Mesodermal cell (in vitro differentiated cells): ENCODE data around the gene RIIAD1.
"Not testable (repeated sequence)": the region's sequence is repeated elsewhere in the genome, so short reads cannot be mapped to it uniquely, and the experiment has no call there.

ENCODE experiments used
- H3K27ac ChIP-seq: 2 replicates; pipeline ENCODE4 v1.7.0; 2013; ENCODE audit warnings: mild to moderate bottlenecking, low read depth, low read length, moderate library complexity; ENCODE audit not compliant: severe bottlenecking
- H3K36me3 ChIP-seq: 2 replicates; pipeline ENCODE4 v1.7.1; 2013; ENCODE audit warnings: mild to moderate bottlenecking, low read length, moderate library complexity; ENCODE audit not compliant: control insufficient read depth, insufficient read depth
- H3K4me1 ChIP-seq: one replicate; pipeline ENCODE4 v1.7.1; 2013; ENCODE audit warnings: mild to moderate bottlenecking, low read length; ENCODE audit not compliant: insufficient read depth, control insufficient read depth, poor library complexity, severe bottlenecking
- H3K4me3 ChIP-seq: 2 replicates; pipeline ENCODE4 v1.7.0; 2013; ENCODE audit warnings: low read length, control low read depth, mild to moderate bottlenecking; ENCODE audit not compliant: insufficient read depth, poor library complexity, severe bottlenecking; ENCODE audit errors: extremely low read depth
- H3K9me3 ChIP-seq: 2 replicates; pipeline ENCODE4 v1.7.1; 2013; ENCODE audit warnings: mild to moderate bottlenecking, low read length, moderate library complexity; ENCODE audit not compliant: control insufficient read depth
- WGBS, 2 experiments: methylation state at CpG; one replicate each; pipeline ENCODE4 v1.1.5; 2013; ENCODE audit warnings: missing lambda C conversion rate in 2 of 2; ENCODE audit not compliant: insufficient coverage in 2 of 2; 5-methylcytosine and 5-hydroxymethylcytosine counted together

The RIIAD1 gene

DNA sequence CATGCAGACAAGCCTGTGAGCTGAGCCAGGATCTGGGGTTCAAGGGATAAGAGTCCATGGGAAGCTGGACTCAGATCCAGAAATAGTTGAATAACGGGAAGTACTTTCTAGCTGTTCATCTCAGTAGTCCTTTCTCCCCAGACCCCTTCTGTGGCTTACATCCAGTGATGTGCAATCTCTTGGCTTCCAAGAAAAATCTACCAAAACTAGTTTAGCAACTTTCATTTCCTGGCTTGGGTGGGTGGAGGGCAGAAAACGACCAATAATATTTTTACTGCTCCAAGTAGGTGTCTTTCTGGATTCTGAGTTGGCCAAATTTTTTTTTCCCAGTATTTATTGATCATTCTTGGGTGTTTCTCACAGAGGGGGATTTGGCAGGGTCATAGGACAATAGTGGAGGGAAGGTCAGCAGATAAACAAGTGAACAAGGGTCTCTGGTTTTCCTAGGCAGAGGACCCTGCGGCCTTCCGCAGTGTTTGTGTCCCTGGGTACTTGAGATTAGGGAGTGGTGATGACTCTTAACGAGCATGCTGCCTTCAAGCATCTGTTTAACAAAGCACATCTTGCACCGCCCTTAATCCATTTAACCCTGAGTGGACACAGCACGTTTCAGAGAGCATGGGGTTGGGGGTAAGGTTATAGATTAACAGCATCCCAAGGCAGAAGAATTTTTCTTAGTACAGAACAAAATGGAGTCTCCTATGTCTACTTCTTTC, 47.2 kb downstream of the RIIAD1 start:
- not testable (repeated sequence) for H3K4me1 ChIP-seq, H3K4me3 ChIP-seq, H3K27ac ChIP-seq, H3K9me3 ChIP-seq, H3K36me3 ChIP-seq
- WGBS, 2 experiments = 83 to 100% methylated on average over 1 of the region's 7 CpGs

- H3K27ac ChIP-seq, H3K9me3 ChIP-seq, H3K4me3 ChIP-seq, H3K36me3 ChIP-seq, H3K4me1 ChIP-seq: not testable (repeated sequence)
- 89 to 92% methylated on average over 12 to 14 of the region's 34 CpGs for WGBS, 2 experiments
Observed at GRCh38 chr1:151769270-151769669, 47.9 kb downstream of the RIIAD1 start.

GRCh38 chr1:151773702-151774101, 52.4 kb downstream of the RIIAD1 start:
- Histone ChIP-seq H3K4me3 (no peak overlapping the region), H3K4me1 (no peaks in the 10 kb centered on the region), H3K36me3 (peaks cover 30% of the 10 kb centered on the region), H3K9me3 (peaks cover 3% of the 10 kb centered on the region), H3K27ac (no peak overlapping the region)
- WGBS, 2 experiments = 84 to 89% methylated on average over 3 of the region's 5 CpGs

DNA sequence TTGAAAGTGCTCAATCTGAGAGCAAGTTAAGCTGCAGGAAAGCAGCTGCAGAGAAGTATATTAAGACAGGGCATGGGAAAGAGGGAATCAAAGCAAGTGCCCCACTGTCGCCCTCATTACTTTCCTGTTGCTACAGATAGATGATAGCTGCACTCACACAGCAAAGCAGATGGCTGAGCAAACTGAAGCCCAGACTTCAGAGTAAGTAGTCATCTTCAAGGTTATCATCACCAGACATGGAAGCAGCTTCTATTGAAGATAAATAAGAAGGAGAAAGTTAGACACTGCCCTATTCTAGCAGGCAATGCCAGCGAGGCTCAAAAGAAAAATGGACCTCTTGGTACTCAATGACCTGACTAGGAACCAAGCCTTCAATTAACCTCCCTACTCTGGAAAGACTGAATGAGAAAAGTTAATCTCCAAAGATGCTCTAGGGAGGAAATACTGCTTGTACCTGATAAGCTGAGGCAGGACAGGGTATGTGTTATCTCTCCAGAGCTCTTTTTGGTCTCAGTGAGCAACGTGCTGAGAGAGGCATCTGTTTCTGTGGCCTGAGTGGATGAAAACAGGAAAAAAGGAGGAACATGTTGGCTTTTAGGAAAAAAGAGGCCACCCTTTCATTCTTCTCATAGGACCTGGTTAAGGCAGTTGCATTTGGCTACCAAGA, 53.1 kb downstream of the RIIAD1 start:
- Histone ChIP-seq H3K4me3 (no peak overlapping the region), H3K4me1 (no peaks in the 10 kb centered on the region), H3K36me3 (peaks cover 31% of the 10 kb centered on the region), H3K9me3 (peaks cover 3% of the 10 kb centered on the region), H3K27ac (no peak overlapping the region)
- WGBS, 2 experiments = 60 to 89% methylated on average over 1 to 2 of the region's 3 CpGs

DNA sequence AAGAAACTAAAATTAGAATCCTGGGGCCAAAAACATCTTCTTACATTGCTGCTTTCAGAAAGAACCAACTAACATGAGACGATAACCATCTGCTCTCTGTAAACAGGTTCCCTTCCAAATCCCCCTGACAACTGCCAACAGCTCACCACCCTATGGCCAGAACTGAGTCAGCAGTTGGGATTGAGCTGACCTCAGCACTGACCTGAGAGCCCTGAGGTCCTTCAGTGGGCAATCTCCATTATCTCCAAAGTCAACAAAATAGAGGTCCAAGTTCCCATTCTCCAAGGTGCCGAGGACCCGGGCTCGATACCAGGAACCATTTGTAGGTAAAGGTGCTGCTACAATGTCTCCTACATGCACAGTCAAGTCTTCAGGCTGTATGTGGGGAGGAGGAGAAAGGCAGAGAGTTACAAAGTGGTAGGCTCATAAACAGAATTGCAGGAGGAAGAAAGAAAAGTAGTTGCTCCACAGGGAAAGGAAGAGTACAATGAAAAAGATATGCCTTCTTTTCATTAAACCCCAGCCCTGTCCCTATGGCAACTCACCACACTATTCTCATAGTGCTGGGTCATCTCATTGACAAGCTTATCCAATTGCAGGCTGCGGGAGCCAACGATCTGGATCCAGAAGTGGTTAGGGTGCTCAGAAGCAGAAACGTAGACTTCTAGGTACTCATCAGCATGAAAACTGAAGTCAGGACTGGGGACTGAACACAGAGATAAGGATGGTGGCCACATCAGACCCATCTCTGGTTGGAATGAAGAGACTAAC, 54.8 kb downstream of the RIIAD1 start:
- peaks cover 33% of the 10 kb centered on the region for H3K36me3 ChIP-seq
- H3K4me1 ChIP-seq = no peaks in the 10 kb centered on the region
- H3K27ac ChIP-seq = no peak overlapping the region
- no peaks in the 10 kb centered on the region for H3K9me3 ChIP-seq
- H3K4me3 ChIP-seq = no peak overlapping the region
- 97% methylated on average over 5 to 6 of the region's 7 CpGs for WGBS, 2 experiments

- H3K36me3 ChIP-seq = peaks cover 38% of the 10 kb centered on the region
- no peaks in the 10 kb centered on the region for H3K4me1 ChIP-seq
- H3K4me3 ChIP-seq = no peak overlapping the region
- 85 to 100% methylated on average over 1 to 2 of the region's 3 CpGs for WGBS, 2 experiments
- H3K27ac ChIP-seq = no peak overlapping the region
- no peaks in the 10 kb centered on the region for H3K9me3 ChIP-seq
Observed at GRCh38 chr1:151776665-151777062, 55.3 kb downstream of the RIIAD1 start.

- no peak overlapping the region for H3K4me3 ChIP-seq
- H3K27ac ChIP-seq = no peak overlapping the region
- H3K36me3 ChIP-seq = peaks cover 38% of the 10 kb centered on the region
- no peaks in the 10 kb centered on the region for H3K9me3 ChIP-seq
- WGBS, 2 experiments = 60 to 79% methylated on average over 1 to 3 of the region's 4 CpGs
- no peaks in the 10 kb centered on the region for H3K4me1 ChIP-seq
Observed at GRCh38 chr1:151777317-151777716, 56.0 kb downstream of the RIIAD1 start.
